ENCODE data around the gene PCDHB12. TPM values are rescaled to one million over a fixed set of nuclear protein-coding genes. Genes with fewer than 3 reads are reported as not detected.
A peak's percentile ranks its signal among the peaks of the same experiment; 100 is the strongest.

PCDHB12 gene
- not detected in 2 replicates for total RNA-seq (2011; cell fraction: chromatin; rRNA removed; ENCODE audit: low replicate concordance)
- total RNA-seq (2011; cell fraction: nucleolus; rRNA removed), result not detected in 2 replicates
- not detected in 2 replicates for total RNA-seq (2011; cell fraction: nucleoplasm; rRNA removed)
- total RNA-seq (2014; rRNA removed), result not detected in 2 replicates
- not detected in 2 replicates for total RNA-seq (2014; rRNA removed; fragmentation: Illumina TruSeq; extraction: Trizol)
- total RNA-seq (2015; rRNA removed; fragmentation: Illumina TruSeq; extraction: Trizol), result not detected in 2 replicates
- not detected in 2 replicates for total RNA-seq (2021)
- polyA plus RNA-seq (2011; rRNA removed), result not detected in 2 replicates
- not detected in 2 replicates for polyA plus RNA-seq (2011; cell fraction: cytosol; rRNA removed)
- not detected in 2 replicates for polyA plus RNA-seq (2011; cell fraction: nucleus; rRNA removed)
- not detected in 2 replicates for polyA plus RNA-seq (2012)
- polyA plus RNA-seq (2014; fragmentation: Illumina TruSeq; extraction: Trizol), result not detected in 2 replicates
- not detected for polyA plus RNA-seq (2014; fragmentation: Nextera tagmentation; extraction: Ambion mirVana)
- not detected in 2 replicates for polyA plus RNA-seq (2014; rRNA removed)
- not detected in 2 replicates for polyA minus RNA-seq (2011; rRNA and poly(A)+ RNA removed)
- not detected in 2 replicates for polyA minus RNA-seq (2011; cell fraction: cytosol; rRNA and poly(A)+ RNA removed)
- not detected in 2 replicates for polyA minus RNA-seq (2011; cell fraction: nucleus; rRNA and poly(A)+ RNA removed)
- Bru-seq, nascent RNA, result not detected
- BruChase-seq, experiment 1, labeled RNA remaining after a 2-hour chase, result not detected
- not detected for BruChase-seq, experiment 2, labeled RNA remaining after a 6-hour chase
- long read RNA-seq, experiment 1, result 0 reads
- long read RNA-seq, experiment 2, result 0 reads
- long read RNA-seq, experiment 3, result 0 reads

- H3K4me1 ChIP-seq (replicated peaks in 1 of 2; ENCODE audit: control insufficient read depth in 2 of 2, insufficient read depth in 2 of 2, low read length in 2 of 2), result no peaks in the 10 kb centered on the region
- no TSS peak for BruUV-seq (replicated peaks)
- 0% methylated on average over 11 of the region's 11 CpGs for WGBS (ENCODE audit: insufficient coverage, low coverage, missing lambda C conversion rate)
- H3K9me1 ChIP-seq (ENCODE audit: control insufficient read depth, insufficient read depth, low read length), result no peaks in the 10 kb centered on the region
- peak in 2 of 4 experiments; percentile 7 to 8 for DNase-seq (ENCODE audit: extremely low read depth in 1 of 4, low spot score in 3 of 4)
- in situ Hi-C loops (cut with MboI) (loop anchor here (25.0 kb wide), 1 partner anchor 929 kb away; no protein-coding TSS in a partner anchor), intact Hi-C loops (cut with micrococcal nuclease) (no loop called here)
- H3K4me3 ChIP-seq, result no peak within 1 kb of the TSS
- no peaks in the 10 kb centered on the region for H3K9me3 ChIP-seq (replicated peaks; ENCODE audit: control insufficient read depth, insufficient read depth, low read depth, low read length)
- no peak within 1 kb of the TSS for H3K9ac ChIP-seq (ENCODE audit: insufficient read depth in 1 of 2, low read depth in 2 of 2, low read length in 2 of 2)
- ChIA-PET CTCF (ENCODE audit: low intra/inter-chr PET ratio) (no interaction called here), POLR2A (no interaction called here)
- no peaks in the 10 kb centered on the region for H4K20me1 ChIP-seq (replicated peaks; ENCODE audit: control insufficient read depth, insufficient read depth, low read length)
- FAIRE-seq, result no peak
- no peak within 1 kb of the TSS for H2AFZ ChIP-seq (ENCODE audit: low read depth, low read length)
- no peaks in the 10 kb centered on the region; a peak in 1 of 5 replicates for H3K27me3 ChIP-seq (ENCODE audit: control insufficient read depth in 2 of 2, insufficient read depth in 2 of 2, low read length in 2 of 2)
- no peaks in the 10 kb centered on the region for H3K36me3 ChIP-seq (ENCODE audit: control insufficient read depth, insufficient read depth, low read length)
- ATAC-seq, result no peak
- H3K27ac ChIP-seq (ENCODE audit: extremely low read depth, low read depth, low read length), result no peak within 1 kb of the TSS
- H3K4me2 ChIP-seq (ENCODE audit: insufficient read depth, low read length), result no peak within 1 kb of the TSS
- no peaks in the 10 kb centered on the region for H3K79me2 ChIP-seq (ENCODE audit: control insufficient read depth, insufficient read depth, low read length)
- TF ChIP-seq RAD21 (CRISPR knock-in tag; conservative IDR thresholded peaks at IDR 0.05 in 1 of 2, IDR thresholded peaks at IDR 0.05 in 1 of 2) (peak in 1 of 2 experiments; percentile 21; a peak in 1 of 4 replicates), HNRNPK (IDR thresholded peaks at IDR 0.05; ENCODE audit: low read depth, low read length, poor library complexity, severe bottlenecking) (no peak), SRSF1 (IDR thresholded peaks at IDR 0.05; ENCODE audit: low read depth, low read length) (no peak), ZBTB7A (IDR thresholded peaks at IDR 0.05; ENCODE audit: borderline replicate concordance, control insufficient read depth, low read depth, low read length) (no peak), OTX1 (CRISPR knock-in tag; IDR thresholded peaks at IDR 0.05) (no peak), CTCF (IDR thresholded peaks at IDR 0.05 in 2 of 3, conservative IDR thresholded peaks at IDR 0.05 in 1 of 3; ENCODE audit: insufficient read depth in 2 of 3, low read depth in 1 of 3, low read length in 3 of 3) (peak; percentile 39 to 52 (median 43); a peak in 5 of 6 replicates), MAFF (IDR thresholded peaks at IDR 0.05; ENCODE audit: low read length) (no peak), CREB3 (tag; conservative IDR thresholded peaks at IDR 0.05; ENCODE audit: low read depth) (no peak), SETDB1 (IDR thresholded peaks at IDR 0.05; ENCODE audit: low read length) (no peak), ZBTB43 (CRISPR knock-in tag; IDR thresholded peaks at IDR 0.05) (no peak)
- TF ChIP-seq, protein P1, sequence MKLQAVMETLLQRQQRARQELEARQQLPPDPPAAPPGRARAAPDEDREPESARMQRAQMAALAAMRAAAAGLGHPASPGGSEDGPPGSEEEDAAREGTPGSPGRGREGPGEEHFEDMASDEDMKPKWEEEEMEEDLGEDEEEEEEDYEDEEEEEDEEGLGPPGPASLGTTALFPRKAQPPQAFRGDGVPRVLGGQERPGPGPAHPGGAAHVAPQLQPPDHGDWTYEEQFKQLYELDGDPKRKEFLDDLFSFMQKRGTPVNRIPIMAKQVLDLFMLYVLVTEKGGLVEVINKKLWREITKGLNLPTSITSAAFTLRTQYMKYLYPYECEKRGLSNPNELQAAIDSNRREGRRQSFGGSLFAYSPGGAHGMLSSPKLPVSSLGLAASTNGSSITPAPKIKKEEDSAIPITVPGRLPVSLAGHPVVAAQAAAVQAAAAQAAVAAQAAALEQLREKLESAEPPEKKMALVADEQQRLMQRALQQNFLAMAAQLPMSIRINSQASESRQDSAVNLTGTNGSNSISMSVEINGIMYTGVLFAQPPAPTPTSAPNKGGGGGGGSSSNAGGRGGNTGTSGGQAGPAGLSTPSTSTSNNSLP (IDR thresholded peaks at IDR 0.05; ENCODE audit: borderline replicate concordance, low read depth, low read length), result no peak
Measured at GRCh38 chr5:141208478-141208877, at the start of gene PCDHB12. Gene PCDHB12 (plus strand): TSS chr5:141208719. CDS start chr5:141208908, 189 bp downstream.
